Hair follicle dermal papilla cell (primary cell): ENCODE measurements around the gene TRPM7. TPM values are rescaled to one million over a fixed set of nuclear protein-coding genes. Genes with fewer than 3 reads are reported as not detected.

Experiments
- small RNA-seq: library from RNA; depleted of rRNA; stranded (forward); fragments of <200 nt; gene quantifications from one replicate; pipeline ENCODE3, GENCODE V24; 2012
- total RNA-seq: library from RNA; depleted of rRNA; stranded (reverse); fragments of >200 nt; gene quantifications from 2 replicates; pipeline ENCODE4 v1.2.3, GENCODE V29; 2012

Gene TRPM7
- total RNA-seq: 74.9 and 90.7 TPM in 2 replicates

GRCh38 chr15:50686469-50687301, at the start of gene TRPM7:
TSS of gene TRPM7 (minus strand) at chr15:50686797. CDS start at chr15:50686533, 264 bp downstream.

GRCh38 chr15:50546566-50546965, 140.0 kb downstream of the TRPM7 start, which contains the start of gene USP50:
TSS of gene USP50 (minus strand) at chr15:50546666. CDS start at chr15:50546525, 141 bp downstream.

Small RNA genes within 50 kb of the gene (small RNA-seq; reads per million reads assigned to genes)
- gene RN7SL354P: not detected

Other genes starting within 250 kb of the TRPM7 start
- 0.65 and 1.5 TPM in 2 replicates for gene USP50, start 140.1 kb downstream of the TRPM7 start, total RNA-seq
- gene SPPL2A, start 78.9 kb upstream of the TRPM7 start, total RNA-seq: 130 and 162 TPM in 2 replicates
- gene AP4E1, start 221.9 kb upstream of the TRPM7 start, total RNA-seq: 14.1 and 19.1 TPM in 2 replicates